AG09319 (cell line): ENCODE data around the gene PEPD.

Source experiments
- DNase-seq: peaks from one replicate; pipeline ENCODE4 v3.0.0-alpha.2; 2010; ENCODE audit warnings: low read depth; ENCODE audit errors: extremely low read depth
- CTCF ChIP-seq: IDR thresholded peaks from 2 replicates; pipeline ENCODE4 v1.5.1; 2011; ENCODE audit warnings: low read depth, mild to moderate bottlenecking, inconsistent platforms, low read length, moderate library complexity

PEPD gene

GRCh38 chr19:33461256-33462111 lies 60.1 kb downstream of the PEPD start:
- TF ChIP-seq CTCF, result no peak
- DNase-seq, result no peak

- no peak for TF ChIP-seq CTCF
- no peak for DNase-seq
Observed at GRCh38 chr19:33460221-33460908, 61.2 kb downstream of the PEPD start.

- no peak for DNase-seq
- no peak for TF ChIP-seq CTCF
Observed at GRCh38 chr19:33459222-33460090, 62.1 kb downstream of the PEPD start.

GRCh38 chr19:33458807-33459206 lies 62.8 kb downstream of the PEPD start:
- no peak for TF ChIP-seq CTCF
- DNase-seq, result no peak

GRCh38 chr19:33458171-33458633 lies 63.4 kb downstream of the PEPD start:
- no peak for TF ChIP-seq CTCF
- no peak for DNase-seq

GRCh38 chr19:33456845-33457220 lies 64.8 kb downstream of the PEPD start:
- no peak for TF ChIP-seq CTCF
- DNase-seq, result no peak
